Right ventricle myocardium superior (tissue), 1 donor: ENCODE data around the gene ARHGAP26. TPM values are rescaled to one million over a fixed set of nuclear protein-coding genes. Genes with fewer than 3 reads are reported as not detected.

Experiments used
- ATAC-seq: fragments of 200-7000 bp; cut with Tn5 transposase; one replicate; pipeline ENCODE4 v1.9.1; 2020; ENCODE audit warnings: mild to moderate bottlenecking; ENCODE audit not compliant: poor library complexity
- DNase-seq: peaks from one replicate; pipeline ENCODE4 v3.0.0-alpha.2; 2020
- intact Hi-C: fragments of 100-400 bp; cut with DNase I; formaldehyde crosslinking; loops from one replicate; pipeline ENCODE4 v1.11.2; 2022
- total RNA-seq: library from RNA; stranded (reverse); fragmentation: NEBNext Ultra II Directional; extraction: Animal tissue kit (Norgen Biotek cat#: 25700); gene quantifications from one replicate; pipeline ENCODE4 v1.2.1, GENCODE V29; 2021
- donor health status: DM: no; HTN: yes; CAD: no; lungs with severe emphysema.

Gene ARHGAP26
- total RNA-seq, 1 donor from 2014 or later, result 32.5 TPM

GRCh38 chr5:142779163-142779840, 9.1 kb downstream of the ARHGAP26 start:
- DNase-seq, result no peak
- ATAC-seq, result peak; percentile 72
- intact Hi-C loops, result no loop called here

- intact Hi-C loops, result no loop called here
- ATAC-seq, result peak; percentile 61
- peak; percentile 48 for DNase-seq
These were observed 10.7 kb downstream of the ARHGAP26 start for GRCh38 chr5:142780871-142781270.

- DNase-seq (peak; percentile 83), ATAC-seq (peak; percentile 42)
- intact Hi-C loops, result no loop called here
These were observed 12.9 kb downstream of the ARHGAP26 start for GRCh38 chr5:142782976-142783530.

GRCh38 chr5:142783601-142784341, 13.6 kb downstream of the ARHGAP26 start:
- DNase-seq (peak; percentile 65), ATAC-seq (peak; percentile 48)
- intact Hi-C loops, result no loop called here

GRCh38 chr5:142784401-142784955, 14.3 kb downstream of the ARHGAP26 start:
- intact Hi-C loops, result no loop called here
- ATAC-seq, result no peak
- DNase-seq, result no peak

GRCh38 chr5:142785206-142785605, 15.0 kb downstream of the ARHGAP26 start:
- ATAC-seq (no peak), DNase-seq (no peak)
- intact Hi-C loops, result no loop called here

GRCh38 chr5:142789206-142789605, 19.0 kb downstream of the ARHGAP26 start:
- ATAC-seq (no peak), DNase-seq (no peak)
- intact Hi-C loops, result no loop called here

GRCh38 chr5:142792012-142792864, 22.1 kb downstream of the ARHGAP26 start:
- DNase-seq (no peak), ATAC-seq (no peak)
- intact Hi-C loops, result no loop called here

GRCh38 chr5:142792865-142793232, 22.7 kb downstream of the ARHGAP26 start:
- no peak for DNase-seq
- ATAC-seq, result no peak
- intact Hi-C loops, result no loop called here

GRCh38 chr5:142794537-142794936, 24.4 kb downstream of the ARHGAP26 start:
- ATAC-seq, result peak; percentile 49

GRCh38 chr5:142795251-142795650, 25.1 kb downstream of the ARHGAP26 start:
- intact Hi-C loops, result no loop called here
- ATAC-seq, result peak; percentile 17
- DNase-seq, result no peak

More at GRCh38 chr5:142794537-142794936, 24.4 kb downstream of the ARHGAP26 start:
- intact Hi-C loops, result no loop called here
- DNase-seq, result no peak

GRCh38 chr5:142796492-142797109, 26.4 kb downstream of the ARHGAP26 start:
- no peak for ATAC-seq

GRCh38 chr5:142797420-142797819, 27.2 kb downstream of the ARHGAP26 start:
- intact Hi-C loops, result no loop called here
- DNase-seq, result no peak
- ATAC-seq, result no peak

More at GRCh38 chr5:142796492-142797109, 26.4 kb downstream of the ARHGAP26 start:
- intact Hi-C loops, result no loop called here
- DNase-seq, result no peak

- intact Hi-C loops, result no loop called here
- DNase-seq, result no peak
- peak; percentile 69 for ATAC-seq
These were observed 28.1 kb downstream of the ARHGAP26 start for GRCh38 chr5:142798099-142798770.

- DNase-seq, result no peak
- intact Hi-C loops, result no loop called here
- no peak for ATAC-seq
These were observed 30.8 kb downstream of the ARHGAP26 start for GRCh38 chr5:142800776-142801494.

- no peak for DNase-seq
- no peak for ATAC-seq
- intact Hi-C loops, result no loop called here
These were observed 31.3 kb downstream of the ARHGAP26 start for GRCh38 chr5:142801495-142801871.

- DNase-seq (peak; percentile 54), ATAC-seq (peak; percentile 69)
- intact Hi-C loops, result no loop called here
These were observed 33.4 kb downstream of the ARHGAP26 start for GRCh38 chr5:142803428-142804125.
